ENCODE results near the gene MUC5B. TPM values are rescaled to one million over a fixed set of nuclear protein-coding genes. Genes with fewer than 3 reads are reported as not detected.

The MUC5B gene
- total RNA-seq, 4 donors from 2014 or later, result not detected

- DNase-seq, result no peak
- 82 to 90% methylated on average over 4 to 14 of the region's 27 CpGs for WGBS, 2 donors
Observed at GRCh38 chr11:1257366-1257765, 34.5 kb downstream of the MUC5B start.

GRCh38 chr11:1257916-1258315, 35.0 kb downstream of the MUC5B start:
- 78 to 89% methylated on average over 11 to 13 of the region's 16 CpGs for WGBS, 2 donors
- Histone ChIP-seq H3K27me3 (no peaks in the 10 kb centered on the region), H3K9me3 (no peaks in the 10 kb centered on the region), H3K36me3 (no peaks in the 10 kb centered on the region), H3K4me1 (peaks cover 8 to 10% of the 10 kb centered on the region in 2 donors), H3K4me3 (replicated peaks in 1 of 3) (no peak overlapping the region), H3K27ac (no peak overlapping the region)
- DNase-seq, result no peak
- TF ChIP-seq CTCF (IDR thresholded peaks at IDR 0.05) (no peak), POLR2A (IDR thresholded peaks at IDR 0.05) (no peak)
- intact Hi-C loops (cut with DNase I), result no loop called here

More at GRCh38 chr11:1257366-1257765, 34.5 kb downstream of the MUC5B start:
- Histone ChIP-seq H3K9me3 (no peaks in the 10 kb centered on the region), H3K27ac (no peak overlapping the region), H3K4me1 (peaks cover 6 to 8% of the 10 kb centered on the region in 2 donors), H3K4me3 (replicated peaks in 1 of 3) (no peak overlapping the region), H3K27me3 (no peaks in the 10 kb centered on the region), H3K36me3 (no peaks in the 10 kb centered on the region)
- intact Hi-C loops (cut with DNase I), result no loop called here
- TF ChIP-seq CTCF (IDR thresholded peaks at IDR 0.05) (no peak), POLR2A (IDR thresholded peaks at IDR 0.05) (no peak)

- WGBS, 2 donors, result 65 to 68% methylated on average over 3 to 9 of the region's 13 CpGs
- Histone ChIP-seq H3K36me3 (no peaks in the 10 kb centered on the region), H3K4me3 (replicated peaks in 1 of 3) (no peak overlapping the region), H3K27ac (no peak overlapping the region), H3K27me3 (no peaks in the 10 kb centered on the region), H3K4me1 (peaks cover 13% of the 10 kb centered on the region in 2 donors), H3K9me3 (no peaks in the 10 kb centered on the region)
- no peak for DNase-seq
- intact Hi-C loops (cut with DNase I), result no loop called here
- TF ChIP-seq CTCF (IDR thresholded peaks at IDR 0.05), result no peak
- no peak for TF ChIP-seq POLR2A (IDR thresholded peaks at IDR 0.05)
Observed at GRCh38 chr11:1258401-1259075, 35.7 kb downstream of the MUC5B start.

- intact Hi-C loops (cut with DNase I), result no loop called here
- Histone ChIP-seq H3K4me3 (replicated peaks in 1 of 3) (no peak overlapping the region), H3K36me3 (no peaks in the 10 kb centered on the region), H3K4me1 (peaks cover 13% of the 10 kb centered on the region in 2 donors), H3K27ac (no peak overlapping the region), H3K27me3 (no peaks in the 10 kb centered on the region), H3K9me3 (no peaks in the 10 kb centered on the region)
- TF ChIP-seq POLR2A (IDR thresholded peaks at IDR 0.05) (no peak), CTCF (IDR thresholded peaks at IDR 0.05) (no peak)
- no peak for DNase-seq
- WGBS, 2 donors, result 50 to 75% methylated on average over 2 to 5 of the region's 7 CpGs
Observed at GRCh38 chr11:1259076-1259461, 36.2 kb downstream of the MUC5B start.

GRCh38 chr11:1259561-1259960, 36.7 kb downstream of the MUC5B start:
- no peak for DNase-seq
- TF ChIP-seq CTCF (IDR thresholded peaks at IDR 0.05) (no peak), POLR2A (IDR thresholded peaks at IDR 0.05) (no peak)
- H3K27me3 ChIP-seq, result no peaks in the 10 kb centered on the region
- no peaks in the 10 kb centered on the region for H3K9me3 ChIP-seq
- no peak overlapping the region for H3K4me3 ChIP-seq (replicated peaks in 1 of 3)
- WGBS, 2 donors, result 81 to 89% methylated on average over 5 to 9 of the region's 9 CpGs
- H3K27ac ChIP-seq, result no peak overlapping the region
- intact Hi-C loops (cut with DNase I), result no loop called here
- H3K4me1 ChIP-seq, result peaks cover 13% of the 10 kb centered on the region in 2 donors
- no peaks in the 10 kb centered on the region for H3K36me3 ChIP-seq
